Measurements from ENCODE around the gene ERRFI1. TPM values are rescaled to one million over a fixed set of nuclear protein-coding genes. Genes with fewer than 3 reads are reported as not detected.

ERRFI1 gene
- total and polyA plus RNA-seq, 2 of the 8 experiments (the other 6 are each of a cell fraction or from before 2014, with no cell fraction given): 23.4 to 46.1 TPM

DNA sequence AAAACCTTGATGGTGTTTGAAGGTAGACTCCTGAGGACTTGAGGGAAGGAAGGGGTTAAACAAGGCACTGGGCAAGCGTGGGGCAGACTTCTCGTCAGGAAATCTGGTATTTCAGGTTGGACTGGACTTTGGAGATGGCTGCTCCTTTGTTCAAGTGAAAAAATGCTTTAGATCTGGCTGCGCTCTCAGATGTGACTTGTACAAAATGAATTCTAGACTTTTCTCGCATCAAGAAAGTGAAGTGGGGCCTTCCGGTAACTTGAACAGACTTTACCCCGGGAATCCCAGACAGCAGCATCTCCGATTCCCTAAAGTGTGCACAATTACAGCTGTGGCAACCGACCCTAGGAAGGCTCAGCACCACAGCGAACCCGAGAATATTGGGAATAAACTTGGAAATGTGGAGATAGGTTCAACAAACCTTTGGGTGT lies 44.3 kb upstream of the ERRFI1 start (continued):
- TF ChIP-seq, protein P1, sequence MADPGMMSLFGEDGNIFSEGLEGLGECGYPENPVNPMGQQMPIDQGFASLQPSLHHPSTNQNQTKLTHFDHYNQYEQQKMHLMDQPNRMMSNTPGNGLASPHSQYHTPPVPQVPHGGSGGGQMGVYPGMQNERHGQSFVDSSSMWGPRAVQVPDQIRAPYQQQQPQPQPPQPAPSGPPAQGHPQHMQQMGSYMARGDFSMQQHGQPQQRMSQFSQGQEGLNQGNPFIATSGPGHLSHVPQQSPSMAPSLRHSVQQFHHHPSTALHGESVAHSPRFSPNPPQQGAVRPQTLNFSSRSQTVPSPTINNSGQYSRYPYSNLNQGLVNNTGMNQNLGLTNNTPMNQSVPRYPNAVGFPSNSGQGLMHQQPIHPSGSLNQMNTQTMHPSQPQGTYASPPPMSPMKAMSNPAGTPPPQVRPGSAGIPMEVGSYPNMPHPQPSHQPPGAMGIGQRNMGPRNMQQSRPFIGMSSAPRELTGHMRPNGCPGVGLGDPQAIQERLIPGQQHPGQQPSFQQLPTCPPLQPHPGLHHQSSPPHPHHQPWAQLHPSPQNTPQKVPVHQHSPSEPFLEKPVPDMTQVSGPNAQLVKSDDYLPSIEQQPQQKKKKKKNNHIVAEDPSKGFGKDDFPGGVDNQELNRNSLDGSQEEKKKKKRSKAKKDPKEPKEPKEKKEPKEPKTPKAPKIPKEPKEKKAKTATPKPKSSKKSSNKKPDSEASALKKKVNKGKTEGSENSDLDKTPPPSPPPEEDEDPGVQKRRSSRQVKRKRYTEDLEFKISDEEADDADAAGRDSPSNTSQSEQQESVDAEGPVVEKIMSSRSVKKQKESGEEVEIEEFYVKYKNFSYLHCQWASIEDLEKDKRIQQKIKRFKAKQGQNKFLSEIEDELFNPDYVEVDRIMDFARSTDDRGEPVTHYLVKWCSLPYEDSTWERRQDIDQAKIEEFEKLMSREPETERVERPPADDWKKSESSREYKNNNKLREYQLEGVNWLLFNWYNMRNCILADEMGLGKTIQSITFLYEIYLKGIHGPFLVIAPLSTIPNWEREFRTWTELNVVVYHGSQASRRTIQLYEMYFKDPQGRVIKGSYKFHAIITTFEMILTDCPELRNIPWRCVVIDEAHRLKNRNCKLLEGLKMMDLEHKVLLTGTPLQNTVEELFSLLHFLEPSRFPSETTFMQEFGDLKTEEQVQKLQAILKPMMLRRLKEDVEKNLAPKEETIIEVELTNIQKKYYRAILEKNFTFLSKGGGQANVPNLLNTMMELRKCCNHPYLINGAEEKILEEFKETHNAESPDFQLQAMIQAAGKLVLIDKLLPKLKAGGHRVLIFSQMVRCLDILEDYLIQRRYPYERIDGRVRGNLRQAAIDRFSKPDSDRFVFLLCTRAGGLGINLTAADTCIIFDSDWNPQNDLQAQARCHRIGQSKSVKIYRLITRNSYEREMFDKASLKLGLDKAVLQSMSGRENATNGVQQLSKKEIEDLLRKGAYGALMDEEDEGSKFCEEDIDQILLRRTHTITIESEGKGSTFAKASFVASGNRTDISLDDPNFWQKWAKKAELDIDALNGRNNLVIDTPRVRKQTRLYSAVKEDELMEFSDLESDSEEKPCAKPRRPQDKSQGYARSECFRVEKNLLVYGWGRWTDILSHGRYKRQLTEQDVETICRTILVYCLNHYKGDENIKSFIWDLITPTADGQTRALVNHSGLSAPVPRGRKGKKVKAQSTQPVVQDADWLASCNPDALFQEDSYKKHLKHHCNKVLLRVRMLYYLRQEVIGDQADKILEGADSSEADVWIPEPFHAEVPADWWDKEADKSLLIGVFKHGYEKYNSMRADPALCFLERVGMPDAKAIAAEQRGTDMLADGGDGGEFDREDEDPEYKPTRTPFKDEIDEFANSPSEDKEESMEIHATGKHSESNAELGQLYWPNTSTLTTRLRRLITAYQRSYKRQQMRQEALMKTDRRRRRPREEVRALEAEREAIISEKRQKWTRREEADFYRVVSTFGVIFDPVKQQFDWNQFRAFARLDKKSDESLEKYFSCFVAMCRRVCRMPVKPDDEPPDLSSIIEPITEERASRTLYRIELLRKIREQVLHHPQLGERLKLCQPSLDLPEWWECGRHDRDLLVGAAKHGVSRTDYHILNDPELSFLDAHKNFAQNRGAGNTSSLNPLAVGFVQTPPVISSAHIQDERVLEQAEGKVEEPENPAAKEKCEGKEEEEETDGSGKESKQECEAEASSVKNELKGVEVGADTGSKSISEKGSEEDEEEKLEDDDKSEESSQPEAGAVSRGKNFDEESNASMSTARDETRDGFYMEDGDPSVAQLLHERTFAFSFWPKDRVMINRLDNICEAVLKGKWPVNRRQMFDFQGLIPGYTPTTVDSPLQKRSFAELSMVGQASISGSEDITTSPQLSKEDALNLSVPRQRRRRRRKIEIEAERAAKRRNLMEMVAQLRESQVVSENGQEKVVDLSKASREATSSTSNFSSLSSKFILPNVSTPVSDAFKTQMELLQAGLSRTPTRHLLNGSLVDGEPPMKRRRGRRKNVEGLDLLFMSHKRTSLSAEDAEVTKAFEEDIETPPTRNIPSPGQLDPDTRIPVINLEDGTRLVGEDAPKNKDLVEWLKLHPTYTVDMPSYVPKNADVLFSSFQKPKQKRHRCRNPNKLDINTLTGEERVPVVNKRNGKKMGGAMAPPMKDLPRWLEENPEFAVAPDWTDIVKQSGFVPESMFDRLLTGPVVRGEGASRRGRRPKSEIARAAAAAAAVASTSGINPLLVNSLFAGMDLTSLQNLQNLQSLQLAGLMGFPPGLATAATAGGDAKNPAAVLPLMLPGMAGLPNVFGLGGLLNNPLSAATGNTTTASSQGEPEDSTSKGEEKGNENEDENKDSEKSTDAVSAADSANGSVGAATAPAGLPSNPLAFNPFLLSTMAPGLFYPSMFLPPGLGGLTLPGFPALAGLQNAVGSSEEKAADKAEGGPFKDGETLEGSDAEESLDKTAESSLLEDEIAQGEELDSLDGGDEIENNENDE (IDR thresholded peaks at IDR 0.05; ENCODE audit: insufficient replicate concordance, low read length): no peak
- TF ChIP-seq EGR1 (IDR thresholded peaks at IDR 0.05; ENCODE audit: borderline replicate concordance, low read depth, low read length) (no peak), TAF1 (IDR thresholded peaks at IDR 0.05; ENCODE audit: low read depth, low read length) (no peak), NANOG (IDR thresholded peaks at IDR 0.05; ENCODE audit: insufficient read depth, low read depth, low read length, poor library complexity, severe bottlenecking) (no peak), RBBP5 (IDR thresholded peaks at IDR 0.05; ENCODE audit: borderline replicate concordance, low read depth, low read length) (peak; percentile 56; the same call in 1 of the 2 replicates), ZNF274 (IDR thresholded peaks at IDR 0.05; ENCODE audit: borderline replicate concordance, extremely low read depth, low read length) (no peak), HDAC6 (IDR thresholded peaks at IDR 0.05; ENCODE audit: low read depth, low read length) (no peak), POLR2AphosphoS5 (IDR thresholded peaks at IDR 0.05; ENCODE audit: low read depth, low read length) (no peak), MAFK (IDR thresholded peaks at IDR 0.05; ENCODE audit: low read depth, low read length) (no peak), SRF (IDR thresholded peaks at IDR 0.05; ENCODE audit: low read depth, low read length) (no peak), SP1 (IDR thresholded peaks at IDR 0.05; ENCODE audit: low read depth, low read length) (peak; percentile 70; the same call in 1 of the 2 replicates), RFX5 (IDR thresholded peaks at IDR 0.05; ENCODE audit: borderline replicate concordance, low read depth, low read length) (no peak)

Data from H1 (cell line).